Hepatocyte (in vitro differentiated cells): Measurements from ENCODE around the gene MACC1. TPM values are rescaled to one million over a fixed set of nuclear protein-coding genes. Genes with fewer than 3 reads are reported as not detected.

Source experiments
- DNase-seq: peaks from one replicate; pipeline ENCODE4 v3.0.0-alpha.2; 2016; ENCODE audit warnings: low spot score
- H2AFZ ChIP-seq: fragments of 200-600 bp; sonication (generic); 2 replicates; pipeline ENCODE4 v1.6.0; 2016; ENCODE audit warnings: antibody characterized with exemption, mild to moderate bottlenecking
- H3K27ac ChIP-seq: fragments of 200-600 bp; sonication (generic); 2 replicates; pipeline ENCODE4 v1.5.1; 2016; ENCODE audit warnings: mild to moderate bottlenecking
- H3K27me3 ChIP-seq: fragments of 200-600 bp; sonication (generic); 2 replicates; pipeline ENCODE4 v1.6.1; 2016
- H3K36me3 ChIP-seq: fragments of 200-600 bp; sonication (generic); replicated peaks from 2 replicates; pipeline ENCODE4 v1.5.1; 2016; ENCODE audit warnings: low read depth; ENCODE audit not compliant: insufficient read depth
- H3K4me1 ChIP-seq: fragments of 200-600 bp; sonication (generic); 2 replicates; pipeline ENCODE4 v1.5.1; 2016; ENCODE audit warnings: mild to moderate bottlenecking, moderate library complexity; ENCODE audit not compliant: insufficient read depth
- H3K4me2 ChIP-seq: fragments of 200-600 bp; sonication (generic); 2 replicates; pipeline ENCODE4 v1.6.0; 2016
- H3K4me3 ChIP-seq: fragments of 200-600 bp; sonication (generic); 2 replicates; pipeline ENCODE4 v1.5.1; 2016; ENCODE audit warnings: mild to moderate bottlenecking
- H3K79me2 ChIP-seq: fragments of 200-600 bp; sonication (generic); 2 replicates; pipeline ENCODE4 v1.6.0; 2017; ENCODE audit warnings: mild to moderate bottlenecking
- H3K9me2 ChIP-seq: fragments of 200-600 bp; sonication (generic); replicated peaks from 2 replicates; pipeline ENCODE4 v1.6.0; 2017; ENCODE audit warnings: mild to moderate bottlenecking; ENCODE audit not compliant: insufficient read depth
- H3K9me3 ChIP-seq: fragments of 200-600 bp; sonication (generic); 2 replicates; pipeline ENCODE4 v1.5.1; 2016; ENCODE audit warnings: low read depth, mild to moderate bottlenecking
- H4K20me1 ChIP-seq: fragments of 200-600 bp; sonication (generic); 2 replicates; pipeline ENCODE4 v1.6.0; 2016; ENCODE audit warnings: mild to moderate bottlenecking; ENCODE audit not compliant: insufficient read depth, poor library complexity, severe bottlenecking
- EZH2 ChIP-seq: fragments of 200-600 bp; sonication (generic); IDR thresholded peaks from 2 replicates; pipeline ENCODE4 v1.6.1; 2016; ENCODE audit warnings: antibody characterized with exemption, mild to moderate bottlenecking, borderline replicate concordance
- EZH2phosphoT487 ChIP-seq: fragments of 200-600 bp; sonication (generic); IDR thresholded peaks from one replicate; pipeline ENCODE4 v1.6.1; 2018; ENCODE audit warnings: antibody characterized with exemption, mild to moderate bottlenecking, low read depth, moderate library complexity; ENCODE audit not compliant: unreplicated experiment, severe bottlenecking
- WGBS: methylation state at CpG from one replicate; pipeline ENCODE4 v1.1.6; 2016; ENCODE audit warnings: low lambda C conversion rate; ENCODE audit errors: missing lambda C conversion rate; 5-methylcytosine and 5-hydroxymethylcytosine counted together
- polyA plus RNA-seq: library from polyadenylated mRNA; unstranded; fragments of >200 nt; fragmentation: Nextera tagmentation; extraction: Ambion mirVana; gene quantifications from 2 replicates; pipeline ENCODE4 v1.2.1, GENCODE V29; 2016
- total RNA-seq: library from RNA; depleted of rRNA; stranded (reverse); fragments of >200 nt; gene quantifications from 2 replicates; pipeline ENCODE4 v1.2.3, GENCODE V29; 2014
- TF ChIP-seq, protein P1 (sequence below): fragments of 200-600 bp; sonication (generic); IDR thresholded peaks from 2 replicates; pipeline ENCODE4 v1.5.1; 2016; ENCODE audit warnings: antibody characterized with exemption, mild to moderate bottlenecking; ENCODE audit not compliant: poor library complexity

MACC1 gene
- total and polyA plus RNA-seq, 2 experiments from 2014 or later = 6.9 to 46.0 TPM

DNA sequence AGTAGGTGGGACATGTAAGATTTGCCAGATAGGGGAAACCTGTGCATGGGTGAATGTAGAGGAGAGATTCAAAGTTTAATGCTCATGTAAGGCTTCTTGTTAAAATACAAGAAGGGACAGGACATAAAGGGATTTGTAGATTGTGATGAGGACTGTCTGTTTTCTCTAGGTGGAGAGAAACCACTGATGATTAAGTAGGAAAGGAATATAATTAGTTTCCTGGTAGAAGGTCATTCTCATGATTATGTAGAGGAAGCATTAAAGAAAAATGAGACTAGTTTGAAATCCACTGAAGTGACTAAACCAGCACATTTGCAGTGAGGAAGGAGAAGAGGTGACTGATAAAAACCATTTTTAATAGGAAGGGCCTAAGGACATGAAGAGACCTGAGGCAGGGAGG, 19.6 kb upstream of the MACC1 start:
- TF ChIP-seq EZH2 (no peak), EZH2phosphoT487 (no peak)
- TF ChIP-seq, protein P1, sequence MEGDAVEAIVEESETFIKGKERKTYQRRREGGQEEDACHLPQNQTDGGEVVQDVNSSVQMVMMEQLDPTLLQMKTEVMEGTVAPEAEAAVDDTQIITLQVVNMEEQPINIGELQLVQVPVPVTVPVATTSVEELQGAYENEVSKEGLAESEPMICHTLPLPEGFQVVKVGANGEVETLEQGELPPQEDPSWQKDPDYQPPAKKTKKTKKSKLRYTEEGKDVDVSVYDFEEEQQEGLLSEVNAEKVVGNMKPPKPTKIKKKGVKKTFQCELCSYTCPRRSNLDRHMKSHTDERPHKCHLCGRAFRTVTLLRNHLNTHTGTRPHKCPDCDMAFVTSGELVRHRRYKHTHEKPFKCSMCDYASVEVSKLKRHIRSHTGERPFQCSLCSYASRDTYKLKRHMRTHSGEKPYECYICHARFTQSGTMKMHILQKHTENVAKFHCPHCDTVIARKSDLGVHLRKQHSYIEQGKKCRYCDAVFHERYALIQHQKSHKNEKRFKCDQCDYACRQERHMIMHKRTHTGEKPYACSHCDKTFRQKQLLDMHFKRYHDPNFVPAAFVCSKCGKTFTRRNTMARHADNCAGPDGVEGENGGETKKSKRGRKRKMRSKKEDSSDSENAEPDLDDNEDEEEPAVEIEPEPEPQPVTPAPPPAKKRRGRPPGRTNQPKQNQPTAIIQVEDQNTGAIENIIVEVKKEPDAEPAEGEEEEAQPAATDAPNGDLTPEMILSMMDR = no peak
- Histone ChIP-seq H4K20me1 (no peaks in the 10 kb centered on the region), H3K4me2 (no peak overlapping the region), H3K9me3 (no peaks in the 10 kb centered on the region), H3K36me3 (no peaks in the 10 kb centered on the region), H3K4me3 (no peak overlapping the region), H3K4me1 (peaks cover 4% of the 10 kb centered on the region), H2AFZ (no peak overlapping the region), H3K79me2 (no peaks in the 10 kb centered on the region), H3K9me2 (no peaks in the 10 kb centered on the region), H3K27ac (peak overlapping the region; percentile 35), H3K27me3 (no peaks in the 10 kb centered on the region)
- DNase-seq = no peak

DNA sequence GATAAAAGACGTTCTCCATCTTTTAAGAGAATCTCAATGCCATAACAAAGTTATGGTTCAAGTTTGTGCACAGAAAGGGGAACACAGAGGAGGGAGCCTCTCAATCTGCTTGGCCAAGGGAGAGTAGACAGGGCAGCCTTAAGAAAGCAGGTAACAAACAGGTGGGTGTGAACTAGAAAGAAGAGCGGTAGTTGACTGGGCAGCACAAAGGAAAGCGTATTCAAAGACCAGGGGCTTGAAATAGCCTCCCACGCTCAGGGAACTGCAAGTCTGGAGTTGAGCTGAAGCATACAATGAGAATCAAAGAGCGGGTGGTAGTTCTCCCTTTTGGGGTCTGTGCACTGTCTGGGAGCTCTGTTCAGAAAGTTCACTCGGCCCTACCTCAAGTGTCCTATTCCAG, 18.9 kb upstream of the MACC1 start:
- no peak for DNase-seq
- WGBS = 98% methylated on average over 6 of the region's 6 CpGs
- TF ChIP-seq, protein P1 = no peak
- TF ChIP-seq EZH2 (no peak), EZH2phosphoT487 (no peak)
- Histone ChIP-seq H4K20me1 (no peaks in the 10 kb centered on the region), H3K9me3 (no peaks in the 10 kb centered on the region), H3K9me2 (no peaks in the 10 kb centered on the region), H3K79me2 (no peaks in the 10 kb centered on the region), H3K4me2 (no peak overlapping the region), H3K4me1 (no peaks in the 10 kb centered on the region), H3K36me3 (no peaks in the 10 kb centered on the region), H3K4me3 (no peak overlapping the region), H2AFZ (no peak overlapping the region), H3K27ac (peak overlapping the region; percentile 5), H3K27me3 (no peaks in the 10 kb centered on the region)

DNA sequence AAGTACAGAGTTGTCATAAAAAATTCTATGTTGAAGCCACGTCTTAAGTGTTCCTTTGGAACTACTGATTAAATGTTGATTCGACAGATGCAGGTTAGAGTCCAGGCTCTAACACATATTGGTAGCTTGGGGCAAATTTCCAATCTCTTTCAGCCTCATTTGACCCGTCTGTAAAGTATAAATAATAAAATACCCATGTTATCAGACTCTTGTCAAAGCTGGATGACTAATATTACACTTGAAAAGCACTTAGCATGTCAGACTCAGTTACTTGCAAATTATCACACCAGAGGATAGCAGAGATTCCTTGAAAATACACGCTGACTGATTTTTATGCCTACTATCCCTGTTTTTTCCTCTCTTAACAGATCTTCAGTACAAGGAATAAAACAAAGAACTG, 18.1 kb upstream of the MACC1 start:
- H2AFZ ChIP-seq = no peak overlapping the region
- no peaks in the 10 kb centered on the region for H3K9me3 ChIP-seq
- no peak overlapping the region for H3K4me3 ChIP-seq
- no peak overlapping the region for H3K4me2 ChIP-seq
- no peaks in the 10 kb centered on the region for H3K27me3 ChIP-seq
- DNase-seq = no peak
- H3K9me2 ChIP-seq = no peaks in the 10 kb centered on the region
- no peaks in the 10 kb centered on the region for H3K36me3 ChIP-seq
- no peaks in the 10 kb centered on the region for H3K4me1 ChIP-seq
- 55% methylated on average over 4 of the region's 4 CpGs for WGBS
- TF ChIP-seq EZH2phosphoT487 (no peak), EZH2 (no peak)
- TF ChIP-seq, protein P1 = no peak
- H4K20me1 ChIP-seq = no peaks in the 10 kb centered on the region
- H3K27ac ChIP-seq = no peak overlapping the region
- no peaks in the 10 kb centered on the region for H3K79me2 ChIP-seq

DNA sequence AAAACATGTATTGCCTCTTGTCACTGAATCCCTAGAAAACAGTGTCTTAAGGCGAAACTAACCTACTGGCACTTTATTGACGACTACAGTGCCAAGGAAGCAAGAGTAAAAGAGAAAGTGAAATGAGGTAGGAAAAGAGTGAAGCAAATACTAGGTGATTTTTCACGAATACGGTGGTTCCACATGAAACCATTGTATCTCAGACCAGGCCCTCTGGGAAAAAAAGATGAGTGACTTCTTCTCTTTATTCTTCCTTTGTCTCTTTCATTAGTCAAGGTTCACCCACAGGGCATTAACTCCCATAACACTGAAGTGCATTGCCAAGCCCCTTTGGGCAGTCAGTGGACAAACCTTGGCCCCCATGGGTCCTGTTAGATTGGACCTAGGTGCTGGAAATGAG, 16.2 kb upstream of the MACC1 start:
- TF ChIP-seq EZH2phosphoT487 = no peak
- TF ChIP-seq EZH2 = no peak
- TF ChIP-seq, protein P1 = no peak

More for the DNA sequence above, 16.2 kb upstream of the MACC1 start:
- Histone ChIP-seq H3K27me3 (no peaks in the 10 kb centered on the region), H3K4me2 (no peak overlapping the region), H2AFZ (no peak overlapping the region), H3K27ac (no peak overlapping the region), H3K79me2 (no peaks in the 10 kb centered on the region), H3K36me3 (no peaks in the 10 kb centered on the region), H3K4me1 (no peaks in the 10 kb centered on the region), H3K4me3 (no peak overlapping the region), H4K20me1 (no peaks in the 10 kb centered on the region), H3K9me3 (no peaks in the 10 kb centered on the region), H3K9me2 (no peaks in the 10 kb centered on the region)
- no peak for DNase-seq
- WGBS = 99% methylated on average over 4 of the region's 4 CpGs
